ENCODE results near the gene HOXB9. TPM values are rescaled to one million over a fixed set of nuclear protein-coding genes. Genes with fewer than 3 reads are reported as not detected.
A peak's percentile ranks its signal among the peaks of the same experiment; 100 is the strongest.

HOXB9 gene
- total and polyA plus RNA-seq, 7 experiments from 2014 or later: 0.12 to 0.24 (median 0.16) TPM; not detected in 4

DNA sequence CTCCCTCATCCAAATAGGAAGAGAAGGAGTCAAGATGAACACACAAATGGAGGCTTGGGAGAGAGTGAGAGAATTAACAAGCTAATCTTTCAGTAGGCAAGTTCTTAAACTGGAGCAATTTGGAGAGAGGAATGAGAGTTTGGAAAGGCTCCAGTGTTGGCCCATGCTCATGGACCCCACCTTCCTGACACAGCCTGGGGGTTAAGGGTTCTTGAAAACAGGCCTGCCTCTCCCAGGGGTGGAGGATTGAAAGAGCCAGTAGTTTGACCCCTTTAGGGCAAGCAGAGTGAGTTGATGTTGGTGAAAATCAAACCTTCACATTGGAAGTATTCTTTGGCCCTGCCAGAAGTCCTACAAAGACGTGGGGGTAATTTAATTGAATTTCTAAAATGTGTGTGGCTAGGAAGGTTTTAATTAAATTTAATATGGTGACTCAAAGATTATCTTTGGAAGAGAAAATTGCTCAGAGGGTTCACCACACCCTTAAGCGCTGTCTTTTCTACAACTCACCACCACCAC, 41.9 kb downstream of the HOXB9 start:
- peaks cover 9 to 26% of the 10 kb centered on the region in 2 donors for H3K4me1 ChIP-seq (ENCODE audit: control insufficient read depth in 2 of 2, insufficient read depth in 2 of 2, low read length in 2 of 2)
- DNase-seq (no peak), ATAC-seq (no peak)
- ChIA-PET POLR2A (interaction anchor here (0.9 to 2.6 kb wide), 2 partner anchors 36 to 42 kb away, joined by 4 to 20 read pairs; no protein-coding TSS in a partner anchor), CTCF (interaction anchor here (0.6 to 1.5 kb wide), 4 partner anchors 9 to 232 kb away, joined by 3 to 5 read pairs (median 4); partner anchors contain the start of gene HOXB5)
- intact Hi-C loops (cut with micrococcal nuclease): no loop called here
- Mint-ChIP-seq H3K27me3 (peaks cover 90 to 97% (median 96%) of the 10 kb centered on the region in 5 donors), H3K9me3 (peaks cover 0 to 3% (median 0%) of the 10 kb centered on the region in 11 donors), H3K4me1 (peaks cover 21 to 81% (median 51%) of the 10 kb centered on the region in 7 donors), H3K27ac (peak overlapping the region in 1 of 9 donors; percentile 32), H3K4me3 (peak overlapping the region in 7 of 10 donors; percentile 16 to 96 (median 84)), H3K36me3 (peaks cover 0 to 16% (median 0%) of the 10 kb centered on the region in 5 donors)
- H3K36me3 ChIP-seq (ENCODE audit: control insufficient read depth in 2 of 3, insufficient read depth in 3 of 3, low read length in 3 of 3): no peaks in the 10 kb centered on the region
- no peak overlapping the region for H3K4me3 ChIP-seq (ENCODE audit: low read length)
- no peaks in the 10 kb centered on the region for H3K9me3 ChIP-seq (ENCODE audit: control insufficient read depth in 2 of 3, low read length in 3 of 3)
- H3K27ac ChIP-seq (ENCODE audit: low read depth, low read length): no peak overlapping the region
- peaks cover 14 to 54% of the 10 kb centered on the region in 2 donors for H3K27me3 ChIP-seq (ENCODE audit: control insufficient read depth in 2 of 2, insufficient read depth in 2 of 2, low read length in 2 of 2)

DNA sequence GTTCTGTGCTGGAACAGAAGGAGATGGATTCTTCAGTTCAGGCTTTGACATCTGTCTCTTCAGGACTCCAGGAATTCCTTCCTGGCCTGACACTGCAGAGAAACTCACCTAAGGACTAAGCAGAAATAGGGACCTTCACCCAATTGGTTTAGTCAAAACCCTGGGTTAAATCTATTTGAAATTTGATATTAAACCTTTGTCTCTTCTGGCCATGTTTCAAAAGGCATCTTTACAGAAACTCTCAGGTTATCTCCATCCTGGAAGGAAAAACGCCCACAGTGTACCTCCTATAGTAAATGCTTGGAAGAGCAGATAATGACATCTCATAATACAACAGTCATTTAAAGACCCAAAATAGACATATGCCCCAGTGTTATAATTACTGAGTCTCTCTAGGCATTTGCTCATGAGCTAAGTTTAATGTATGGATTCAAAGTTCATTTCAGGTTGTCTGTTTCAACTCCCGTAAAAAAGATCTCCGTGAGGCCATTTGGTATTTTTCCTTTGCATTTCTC, 42.4 kb downstream of the HOXB9 start:
- CTCF ChIA-PET: interaction anchor here (0.6 to 1.5 kb wide), 6 partner anchors 9 to 232 kb away, joined by 3 to 5 read pairs (median 3); partner anchors contain the start of gene HOXB5
- H3K4me1 ChIP-seq (ENCODE audit: control insufficient read depth in 2 of 2, insufficient read depth in 2 of 2, low read length in 2 of 2): peaks cover 14 to 32% of the 10 kb centered on the region in 2 donors
- intact Hi-C loops (cut with micrococcal nuclease): no loop called here

DNA sequence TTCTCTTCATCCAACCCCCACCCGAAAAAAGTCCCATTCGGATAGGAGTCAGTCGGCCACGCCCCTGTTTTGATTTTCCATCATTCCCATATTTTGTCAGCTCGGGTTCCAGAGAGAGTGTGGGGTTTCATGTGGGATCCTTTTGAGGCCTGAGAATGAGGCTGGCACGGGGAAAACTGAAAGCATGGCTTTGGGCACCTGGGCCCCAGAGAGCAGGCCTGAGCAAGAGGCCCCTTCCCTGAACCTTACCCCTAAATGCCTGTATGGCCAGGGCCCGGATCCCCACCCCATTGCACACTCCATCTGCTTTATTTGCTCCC, 43.4 kb downstream of the HOXB9 start:
- Mint-ChIP-seq H3K36me3 (peaks cover 0 to 18% (median 3%) of the 10 kb centered on the region in 5 donors), H3K27ac (peak overlapping the region in 2 of 9 donors; percentile 14 to 23), H3K27me3 (peaks cover 82 to 94% (median 91%) of the 10 kb centered on the region in 5 donors), H3K4me3 (peak overlapping the region; percentile 13 to 82 (median 69)), H3K4me1 (peaks cover 29 to 75% (median 60%) of the 10 kb centered on the region in 7 donors), H3K9me3 (peaks cover 0 to 3% (median 0%) of the 10 kb centered on the region in 11 donors)
- no peak overlapping the region for H3K27ac ChIP-seq (ENCODE audit: low read depth, low read length)
- DNase-seq: no peak
- ChIA-PET CTCF (interaction anchor here (0.9 to 1.2 kb wide), 5 partner anchors 8 to 320 kb away, joined by 3 to 5 read pairs (median 3); no protein-coding TSS in a partner anchor), POLR2A (interaction anchor here (1.1 to 2.6 kb wide), 3 partner anchors 10 to 90 kb away, joined by 4 to 20 read pairs (median 6); no protein-coding TSS in a partner anchor)
- H3K4me3 ChIP-seq (ENCODE audit: low read length): peak overlapping the region; percentile 31
- H3K27me3 ChIP-seq (ENCODE audit: control insufficient read depth in 2 of 2, insufficient read depth in 2 of 2, low read length in 2 of 2): peaks cover 14 to 62% of the 10 kb centered on the region in 2 donors
- no peak for ATAC-seq
- intact Hi-C loops (cut with micrococcal nuclease): no loop called here
- no peaks in the 10 kb centered on the region for H3K36me3 ChIP-seq (ENCODE audit: control insufficient read depth in 2 of 3, insufficient read depth in 3 of 3, low read length in 3 of 3)
- H3K4me1 ChIP-seq (ENCODE audit: control insufficient read depth in 2 of 2, insufficient read depth in 2 of 2, low read length in 2 of 2): peaks cover 16 to 34% of the 10 kb centered on the region in 2 donors
- H3K9me3 ChIP-seq (ENCODE audit: control insufficient read depth in 2 of 3, low read length in 3 of 3): no peaks in the 10 kb centered on the region

More for the DNA sequence above, 42.4 kb downstream of the HOXB9 start:
- Mint-ChIP-seq H3K4me1 (peaks cover 26 to 85% (median 56%) of the 10 kb centered on the region in 7 donors), H3K9me3 (peaks cover 0 to 3% (median 0%) of the 10 kb centered on the region in 11 donors), H3K27ac (peak overlapping the region in 2 of 9 donors; percentile 11 to 32), H3K36me3 (peaks cover 0 to 19% (median 0%) of the 10 kb centered on the region in 5 donors), H3K4me3 (peak overlapping the region in 5 of 10 donors; percentile 16 to 96 (median 57)), H3K27me3 (peaks cover 90 to 98% (median 96%) of the 10 kb centered on the region in 5 donors)
- no peak overlapping the region for H3K27ac ChIP-seq (ENCODE audit: low read depth, low read length)
- no peak for DNase-seq
- peaks cover 14 to 59% of the 10 kb centered on the region in 2 donors for H3K27me3 ChIP-seq (ENCODE audit: control insufficient read depth in 2 of 2, insufficient read depth in 2 of 2, low read length in 2 of 2)
- no peak for ATAC-seq
- H3K4me3 ChIP-seq (ENCODE audit: low read length): no peak overlapping the region
- no peaks in the 10 kb centered on the region for H3K9me3 ChIP-seq (ENCODE audit: control insufficient read depth in 2 of 3, low read length in 3 of 3)
- no peaks in the 10 kb centered on the region for H3K36me3 ChIP-seq (ENCODE audit: control insufficient read depth in 2 of 3, insufficient read depth in 3 of 3, low read length in 3 of 3)
- POLR2A ChIA-PET: interaction anchor here (0.9 to 2.6 kb wide), 4 partner anchors 9 to 91 kb away, joined by 4 to 20 read pairs (median 5); no protein-coding TSS in a partner anchor

DNA sequence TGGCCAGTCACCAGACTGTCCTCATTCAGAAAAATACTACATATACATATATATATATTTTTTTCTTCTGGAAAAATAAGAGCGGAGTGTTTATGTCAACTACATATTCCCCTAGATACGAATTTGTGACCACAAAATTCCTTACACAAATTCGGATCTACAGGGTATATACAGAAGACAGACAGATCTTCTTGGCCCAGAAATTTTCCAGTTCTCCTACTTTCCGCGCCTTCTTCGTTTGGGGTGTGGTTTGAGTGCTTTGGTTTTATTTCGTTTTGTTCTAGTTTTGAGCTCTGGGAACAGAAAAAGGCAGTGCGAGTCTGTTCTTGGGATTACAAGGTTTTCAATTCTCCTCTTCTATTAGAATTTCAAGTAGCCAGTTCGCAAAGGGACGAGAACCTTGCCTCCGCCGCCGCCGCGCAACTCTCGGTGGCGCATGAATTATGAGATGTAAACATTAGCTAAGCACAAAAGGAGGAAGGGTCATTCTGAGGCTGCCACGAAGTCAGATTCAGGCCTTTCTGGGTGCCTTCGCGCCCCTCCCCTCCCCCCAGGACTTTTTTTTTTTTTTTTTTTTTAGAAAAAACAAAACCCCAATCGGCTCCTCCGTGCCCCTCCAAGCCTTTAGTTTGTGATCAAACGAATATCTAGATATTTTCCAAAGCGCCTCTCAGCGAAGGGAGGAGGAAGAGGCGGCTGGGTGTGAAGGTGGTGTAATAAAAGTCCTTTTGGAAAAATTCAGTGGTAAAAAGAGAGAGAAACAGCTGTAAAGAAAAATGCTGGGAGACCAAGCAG, 46.2 kb downstream of the HOXB9 start:
- peaks cover 0 to 4% (median 0%) of the 10 kb centered on the region in 11 donors for H3K9me3 Mint-ChIP-seq
- intact Hi-C loops (cut with micrococcal nuclease): loop anchor here in 1 of 2 donors (5.0 kb wide), 1 partner anchor 68 kb away; no protein-coding TSS in a partner anchor
- H3K27me3 ChIP-seq (ENCODE audit: control insufficient read depth in 2 of 2, insufficient read depth in 2 of 2, low read length in 2 of 2): peaks cover 6 to 41% of the 10 kb centered on the region in 2 donors
- H3K36me3 ChIP-seq (ENCODE audit: control insufficient read depth in 2 of 3, insufficient read depth in 3 of 3, low read length in 3 of 3): no peaks in the 10 kb centered on the region
- peak overlapping the region; percentile 38 to 94 (median 90) for H3K4me3 Mint-ChIP-seq
- H3K4me1 Mint-ChIP-seq: peaks cover 12 to 65% (median 53%) of the 10 kb centered on the region in 7 donors
- ATAC-seq (no peak), DNase-seq (no peak)
- no peak overlapping the region for H3K27ac ChIP-seq (ENCODE audit: low read depth, low read length)
- peaks cover 60 to 78% (median 63%) of the 10 kb centered on the region in 5 donors for H3K27me3 Mint-ChIP-seq
- H3K4me3 ChIP-seq (ENCODE audit: low read length): no peak overlapping the region
- H3K36me3 Mint-ChIP-seq: peaks cover 0 to 16% (median 0%) of the 10 kb centered on the region in 5 donors
- peaks cover 15 to 28% of the 10 kb centered on the region in 2 donors for H3K4me1 ChIP-seq (ENCODE audit: control insufficient read depth in 2 of 2, insufficient read depth in 2 of 2, low read length in 2 of 2)
- peak overlapping the region in 2 of 9 donors; percentile 78 to 79 for H3K27ac Mint-ChIP-seq
- ChIA-PET POLR2A (interaction anchor here (0.6 to 1.1 kb wide), 3 partner anchors 34 to 279 kb away, joined by 3 to 4 read pairs (median 3); no protein-coding TSS in a partner anchor), CTCF (interaction anchor here (0.7 kb wide), 1 partner anchor 18 kb away, joined by 3 read pairs; no protein-coding TSS in a partner anchor)
- no peaks in the 10 kb centered on the region for H3K9me3 ChIP-seq (ENCODE audit: control insufficient read depth in 2 of 3, low read length in 3 of 3)

DNA sequence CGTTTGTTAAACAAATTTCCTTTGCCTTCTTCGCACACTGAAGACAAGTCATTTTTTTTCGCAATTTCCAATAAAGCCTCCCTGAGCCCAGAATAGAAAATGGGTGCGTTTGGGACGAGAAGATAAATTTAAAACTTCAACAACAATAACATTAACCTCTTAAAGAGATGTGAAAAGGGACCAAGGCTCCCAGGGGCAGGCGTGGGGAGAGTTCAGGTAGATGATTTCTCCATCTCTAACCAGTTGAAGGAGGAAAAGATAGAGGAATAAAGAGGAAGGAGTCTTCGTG, 46.7 kb downstream of the HOXB9 start:
- H3K4me1 Mint-ChIP-seq: peaks cover 12 to 63% (median 52%) of the 10 kb centered on the region in 7 donors
- Histone ChIP-seq H3K9me3 (ENCODE audit: control insufficient read depth in 2 of 3, low read length in 3 of 3) (no peaks in the 10 kb centered on the region), H3K27ac (ENCODE audit: low read depth, low read length) (no peak overlapping the region), H3K36me3 (ENCODE audit: control insufficient read depth in 2 of 3, insufficient read depth in 3 of 3, low read length in 3 of 3) (no peaks in the 10 kb centered on the region), H3K4me3 (ENCODE audit: low read length) (peak overlapping the region; percentile 78), H3K4me1 (ENCODE audit: control insufficient read depth in 2 of 2, insufficient read depth in 2 of 2, low read length in 2 of 2) (peaks cover 15 to 27% of the 10 kb centered on the region in 2 donors), H3K27me3 (ENCODE audit: control insufficient read depth in 2 of 2, insufficient read depth in 2 of 2, low read length in 2 of 2) (peaks cover 6 to 40% of the 10 kb centered on the region in 2 donors)
- no peak for DNase-seq
- no peak for ATAC-seq
- ChIA-PET CTCF (interaction anchor here (0.7 to 1.1 kb wide), 2 partner anchors 18 to 87 kb away, joined by 3 to 4 read pairs; no protein-coding TSS in a partner anchor), POLR2A (interaction anchor here (0.7 to 1.2 kb wide), 2 partner anchors 32 to 34 kb away, joined by 3 read pairs; no protein-coding TSS in a partner anchor)
- H3K27me3 Mint-ChIP-seq: peaks cover 55 to 77% (median 58%) of the 10 kb centered on the region in 5 donors
- H3K27ac Mint-ChIP-seq: peak overlapping the region in 2 of 9 donors; percentile 69 to 78
- H3K36me3 Mint-ChIP-seq: peaks cover 0 to 16% (median 0%) of the 10 kb centered on the region in 5 donors
- peaks cover 0 to 4% (median 0%) of the 10 kb centered on the region in 11 donors for H3K9me3 Mint-ChIP-seq
- intact Hi-C loops (cut with micrococcal nuclease): loop anchor here in 1 of 2 donors (5.0 kb wide), 1 partner anchor 67 kb away; no protein-coding TSS in a partner anchor
- peak overlapping the region; percentile 88 to 94 (median 90) for H3K4me3 Mint-ChIP-seq

All from naive thymus-derived CD4-positive, alpha-beta T cell (primary cell).